ENCODE results near the gene THY1.

GRCh38 chr11:119421351-119421750 is 1.6 kb downstream of the THY1 start:
- no peak for TF ChIP-seq CTCF (IDR thresholded peaks at IDR 0.05; ENCODE audit: poor library complexity, severe bottlenecking)
- no peak for TF ChIP-seq REST (IDR thresholded peaks at IDR 0.05; ENCODE audit: borderline replicate concordance)
- no peak for TF ChIP-seq TAF1 (IDR thresholded peaks at IDR 0.05; ENCODE audit: low read depth)
